ENCODE results near the gene PLD3.
"Not testable (repeated sequence)": the region's sequence is repeated elsewhere in the genome, so short reads cannot be mapped to it uniquely, and the experiment has no call there.

Gene PLD3

DNA sequence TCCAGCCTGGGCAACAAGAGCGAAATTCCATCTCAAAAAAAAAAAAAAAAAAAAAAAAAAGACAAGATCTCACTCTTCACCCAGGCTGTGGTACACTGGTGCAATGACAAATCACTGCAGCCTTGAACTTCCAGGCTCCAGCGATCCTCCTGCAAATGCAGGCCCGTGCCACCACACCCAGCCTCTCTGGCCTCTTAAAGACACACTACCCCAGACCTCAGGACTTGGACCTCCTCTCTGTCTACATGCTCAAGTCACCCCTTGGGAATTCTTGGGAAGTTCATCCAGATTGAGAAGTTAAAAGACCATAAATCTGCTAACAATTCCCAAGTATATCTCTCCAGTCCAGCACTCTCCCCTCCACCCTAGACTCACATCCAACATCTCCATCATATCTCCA lies 52.1 kb downstream of the PLD3 start:
- Mint-ChIP-seq H3K27ac (no peak overlapping the region), H3K4me3 (no peak overlapping the region), H3K9me3 (no peaks in the 10 kb centered on the region), H3K4me1 (ENCODE audit: low read depth) (peaks cover 20% of the 10 kb centered on the region), H3K36me3 (ENCODE audit: low read depth) (no peaks in the 10 kb centered on the region), H3K27me3 (peaks cover 4% of the 10 kb centered on the region)

DNA sequence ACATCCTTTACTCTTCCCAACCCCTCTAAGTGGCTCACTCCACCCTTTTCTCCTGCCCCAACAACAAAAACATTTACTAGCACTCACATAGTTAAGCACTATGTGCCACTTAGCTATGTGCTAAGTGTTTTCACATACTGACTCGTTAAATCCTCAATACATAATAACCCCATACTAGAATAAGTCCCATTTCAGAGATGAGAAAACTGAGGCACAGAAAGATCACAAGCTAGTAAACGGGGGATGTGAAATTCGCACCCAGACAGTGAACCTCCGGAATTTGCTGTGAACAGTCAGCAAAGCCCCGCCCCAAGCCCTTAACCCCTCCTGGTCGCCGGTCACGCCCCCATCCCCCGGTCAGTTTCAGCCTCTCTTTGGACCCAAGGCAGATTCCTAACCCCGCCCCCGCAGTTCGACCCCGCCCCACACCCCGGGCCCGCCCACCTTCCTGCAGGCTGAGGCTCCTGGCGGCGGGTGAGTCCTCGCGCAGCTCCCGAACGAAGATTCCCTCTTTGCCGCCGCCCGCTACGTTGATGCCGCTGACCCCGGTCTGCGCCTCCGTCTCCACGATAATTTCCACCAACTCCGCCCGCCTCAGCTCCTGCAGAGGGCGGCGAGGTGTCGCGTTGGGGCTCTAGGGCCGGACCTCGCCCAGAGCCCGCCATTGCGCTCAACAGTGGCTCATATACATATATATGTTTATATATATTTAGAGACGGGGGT lies 54.9 kb downstream of the PLD3 start:
- Mint-ChIP-seq H3K9me3 (no peaks in the 10 kb centered on the region), H3K27ac (no peak overlapping the region), H3K36me3 (ENCODE audit: low read depth) (no peaks in the 10 kb centered on the region), H3K4me1 (ENCODE audit: low read depth) (peaks cover 17% of the 10 kb centered on the region), H3K4me3 (peak overlapping the region; percentile 83), H3K27me3 (peaks cover 4% of the 10 kb centered on the region)

DNA sequence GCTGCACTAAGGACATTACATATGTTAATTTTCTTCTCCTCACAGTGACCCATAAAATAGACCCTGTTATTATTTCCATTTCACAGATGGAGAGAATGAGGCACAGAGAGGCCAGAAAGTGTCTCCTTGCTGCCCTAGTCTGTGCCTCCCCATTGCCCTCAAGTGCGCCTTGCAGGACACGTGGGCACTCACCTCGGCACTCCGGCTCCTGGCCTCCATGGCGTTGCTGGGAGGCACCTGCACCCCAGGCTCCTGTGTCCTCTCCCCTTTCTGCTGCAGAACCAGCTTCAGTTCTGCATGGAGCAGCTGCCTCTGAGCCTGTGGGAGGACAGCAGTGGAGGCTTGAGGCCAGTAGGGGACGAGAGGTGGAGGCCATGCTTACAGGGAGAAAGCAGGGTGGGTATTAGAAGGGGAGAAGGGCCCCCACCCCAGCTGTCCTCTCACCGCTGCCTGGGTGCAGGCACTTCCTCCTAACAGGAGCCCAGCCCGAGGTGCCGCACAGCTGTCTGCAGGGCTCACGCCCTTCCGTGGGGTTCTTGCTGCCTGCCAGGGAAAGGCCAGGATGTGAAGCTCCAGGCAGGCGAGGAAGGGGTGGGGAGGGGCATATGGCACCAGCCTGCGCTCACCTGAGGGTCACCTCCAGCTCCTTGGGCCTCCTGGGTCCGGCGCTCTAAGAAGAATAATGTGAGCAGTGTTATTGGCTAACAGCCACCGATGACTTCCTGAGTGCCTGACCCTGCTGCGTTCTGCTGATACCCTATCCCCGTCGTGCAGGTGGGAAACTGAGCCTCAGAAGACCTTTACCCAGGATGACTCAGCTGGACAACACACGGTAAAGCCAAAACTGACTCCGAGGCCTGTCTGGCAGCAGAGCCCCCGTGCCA lies 59.5 kb downstream of the PLD3 start:
- Mint-ChIP-seq H3K4me3 (no peak overlapping the region), H3K27ac (no peak overlapping the region), H3K27me3 (no peaks in the 10 kb centered on the region), H3K9me3 (no peaks in the 10 kb centered on the region), H3K36me3 (ENCODE audit: low read depth) (no peaks in the 10 kb centered on the region), H3K4me1 (ENCODE audit: low read depth) (peaks cover 9% of the 10 kb centered on the region)

DNA sequence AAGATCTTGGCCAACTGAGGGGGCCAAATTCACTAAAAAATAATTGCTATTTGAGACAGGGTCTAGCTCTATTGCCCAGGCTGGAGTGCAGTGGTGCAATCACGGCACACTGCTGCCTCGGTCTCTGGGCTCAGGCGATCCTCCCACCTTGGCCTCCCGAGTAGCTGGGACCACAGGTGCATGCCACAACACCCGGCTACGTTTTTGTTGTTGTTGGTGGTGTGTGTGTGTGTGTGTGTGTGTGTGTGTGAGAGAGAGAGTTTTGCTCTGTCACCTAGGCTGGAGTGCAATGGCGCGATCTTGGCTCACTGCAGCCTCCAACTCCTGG lies 60.1 kb downstream of the PLD3 start:
- H3K4me3 Mint-ChIP-seq; H3K4me1 Mint-ChIP-seq (ENCODE audit: low read depth); H3K9me3 Mint-ChIP-seq; H3K27ac Mint-ChIP-seq; H3K36me3 Mint-ChIP-seq (ENCODE audit: low read depth); H3K27me3 Mint-ChIP-seq: not testable (repeated sequence)

DNA sequence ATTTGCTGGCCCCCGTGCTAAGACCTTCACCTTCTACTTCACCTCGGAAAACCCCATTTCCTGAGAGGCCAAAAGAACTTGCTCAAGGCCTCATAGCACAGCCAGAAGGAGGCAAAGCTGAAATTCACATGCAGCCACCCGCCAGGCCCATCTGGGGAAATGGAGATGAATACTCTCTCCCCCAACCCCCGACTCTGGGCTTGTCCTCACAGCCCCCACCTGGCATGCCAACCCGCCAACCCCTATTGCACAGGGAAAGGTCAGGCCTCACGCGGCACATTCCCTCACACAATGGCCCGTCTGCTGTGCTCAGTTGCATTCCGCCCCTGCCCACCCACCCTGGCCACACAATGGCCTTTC lies 61.5 kb downstream of the PLD3 start:
- H3K27ac Mint-ChIP-seq: no peak overlapping the region
- H3K9me3 Mint-ChIP-seq: no peaks in the 10 kb centered on the region
- H3K4me3 Mint-ChIP-seq: no peak overlapping the region
- H3K27me3 Mint-ChIP-seq: no peaks in the 10 kb centered on the region
- H3K4me1 Mint-ChIP-seq (ENCODE audit: low read depth): peaks cover 5% of the 10 kb centered on the region
- no peaks in the 10 kb centered on the region for H3K36me3 Mint-ChIP-seq (ENCODE audit: low read depth)

DNA sequence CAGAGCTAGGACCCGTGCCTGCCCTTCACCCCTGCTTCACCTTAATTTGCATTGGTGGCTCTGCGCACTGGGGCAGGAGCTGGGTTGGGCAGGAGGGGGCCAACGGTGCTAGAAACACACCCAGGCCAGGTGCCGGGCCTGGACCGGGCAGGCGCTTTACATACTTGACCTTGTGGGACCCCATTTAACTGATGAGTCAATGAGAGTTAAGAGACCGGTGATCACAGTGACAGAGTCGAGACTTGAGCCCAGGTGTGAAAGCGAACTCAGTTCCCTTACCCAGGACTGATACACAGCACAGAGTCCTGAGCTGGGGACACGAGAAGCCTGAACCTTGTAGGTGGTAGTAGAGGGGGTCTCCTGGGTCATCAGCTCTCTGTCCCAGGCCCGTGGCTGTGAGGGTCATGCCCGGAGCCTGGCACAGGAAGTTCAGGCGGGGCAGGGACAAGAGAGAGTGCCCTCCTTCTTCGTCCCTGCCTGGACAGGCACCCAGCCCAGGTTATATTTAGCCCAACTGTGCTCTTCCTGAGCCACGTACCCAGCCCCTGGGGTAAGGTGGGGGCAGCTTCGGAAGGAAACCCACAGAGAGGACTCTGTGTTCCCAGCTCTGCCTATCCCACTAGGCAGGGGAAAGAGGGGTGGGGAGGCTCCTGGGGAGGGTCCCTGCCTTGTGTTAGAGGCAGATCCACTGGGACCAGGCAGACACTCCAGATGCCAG lies 62.8 kb downstream of the PLD3 start:
- Mint-ChIP-seq H3K27ac (no peak overlapping the region), H3K27me3 (no peaks in the 10 kb centered on the region), H3K9me3 (no peaks in the 10 kb centered on the region), H3K4me3 (no peak overlapping the region), H3K4me1 (ENCODE audit: low read depth) (peaks cover 5% of the 10 kb centered on the region), H3K36me3 (ENCODE audit: low read depth) (no peaks in the 10 kb centered on the region)

DNA sequence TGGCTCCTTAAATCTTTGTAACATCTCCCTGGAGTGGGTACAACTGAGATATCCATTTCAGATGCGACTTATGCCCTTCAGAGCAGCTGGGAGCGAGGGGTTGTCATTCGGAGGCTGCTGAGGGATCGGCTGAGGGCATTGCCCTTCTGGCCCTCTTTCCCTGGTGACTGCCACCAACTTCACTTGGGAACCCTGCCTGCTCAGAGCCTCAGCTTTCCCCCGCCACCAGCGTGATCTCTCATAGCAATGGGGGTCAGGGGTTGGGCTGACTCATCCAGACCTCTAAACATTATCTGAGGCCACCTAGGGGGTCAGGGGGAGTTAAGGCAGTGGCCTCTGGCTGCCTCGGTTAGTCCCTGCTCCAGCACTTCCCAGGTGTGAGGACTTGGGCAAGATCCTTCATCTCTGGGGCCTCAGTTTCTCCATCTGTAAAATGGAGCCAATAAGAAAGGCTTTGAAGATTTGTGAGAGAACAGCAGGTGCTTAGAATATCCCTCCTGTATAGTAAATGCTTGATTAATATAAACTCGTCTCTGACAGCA lies 63.5 kb downstream of the PLD3 start:
- Mint-ChIP-seq H3K4me1 (ENCODE audit: low read depth) (peaks cover 9% of the 10 kb centered on the region), H3K27me3 (no peaks in the 10 kb centered on the region), H3K36me3 (ENCODE audit: low read depth) (no peaks in the 10 kb centered on the region), H3K4me3 (no peak overlapping the region), H3K9me3 (no peaks in the 10 kb centered on the region), H3K27ac (no peak overlapping the region)

DNA sequence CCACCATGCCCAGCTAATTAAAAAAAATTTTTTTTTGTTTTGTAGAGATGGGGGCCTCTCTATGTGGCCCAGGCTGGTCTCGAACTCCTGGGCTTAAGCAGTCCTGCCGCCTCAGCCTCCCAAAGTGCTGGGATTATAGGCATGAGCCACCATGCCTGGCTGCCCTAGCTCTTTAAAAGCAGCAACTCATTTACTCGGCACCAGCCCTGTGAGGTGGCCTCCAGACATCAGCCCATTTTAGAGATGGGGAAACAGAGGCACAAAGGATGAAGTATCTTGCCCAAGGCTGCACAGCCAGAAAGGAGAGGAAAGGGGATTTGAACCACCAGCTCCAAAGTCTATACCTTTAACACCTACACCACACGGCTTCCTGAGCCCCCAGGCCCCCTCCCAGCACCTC lies 64.4 kb downstream of the PLD3 start:
- H3K9me3 Mint-ChIP-seq: no peaks in the 10 kb centered on the region
- H3K27me3 Mint-ChIP-seq: no peaks in the 10 kb centered on the region
- no peak overlapping the region for H3K4me3 Mint-ChIP-seq
- peaks cover 11% of the 10 kb centered on the region for H3K4me1 Mint-ChIP-seq (ENCODE audit: low read depth)
- H3K36me3 Mint-ChIP-seq (ENCODE audit: low read depth): no peaks in the 10 kb centered on the region
- H3K27ac Mint-ChIP-seq: no peak overlapping the region

DNA sequence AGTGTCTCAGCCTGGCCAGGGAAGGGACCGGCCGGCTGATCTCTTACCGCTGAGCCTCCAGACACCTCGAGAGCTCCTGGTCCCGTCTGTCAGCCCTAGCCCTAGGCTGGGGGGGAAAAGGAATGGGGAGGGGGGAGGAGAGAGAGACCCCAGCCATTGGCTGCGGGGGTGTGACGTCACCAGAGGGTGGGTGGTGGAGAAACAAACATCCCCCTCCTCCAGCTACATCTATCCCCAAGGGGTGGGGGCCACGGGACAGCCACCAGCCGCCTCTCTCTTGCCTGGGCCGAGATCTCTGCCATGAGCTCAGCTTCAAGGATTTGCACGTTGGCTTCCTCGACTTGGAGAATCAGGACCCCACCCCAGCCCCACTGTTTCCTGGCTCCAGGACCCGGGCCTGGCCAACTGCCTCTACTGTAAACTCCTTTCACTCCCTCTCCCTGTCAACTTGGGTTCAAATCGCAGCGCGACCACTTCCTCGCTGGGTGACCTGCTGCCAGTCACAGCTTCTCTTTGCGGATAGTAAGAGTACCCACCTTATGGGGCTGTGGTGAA lies 64.9 kb downstream of the PLD3 start, which contains the start of gene PRX:
TSS of gene PRX (minus strand) at position 88 of the 555 bp plus-strand sequence. CDS start 5,446 bp downstream, outside the sequence.
- H3K4me3 Mint-ChIP-seq: no peak within 1 kb of the TSS
- H3K27ac Mint-ChIP-seq: no peak within 1 kb of the TSS
- H3K4me1 Mint-ChIP-seq (ENCODE audit: low read depth): peaks cover 11% of the 10 kb centered on the region
- H3K27me3 Mint-ChIP-seq: no peaks in the 10 kb centered on the region
- no peaks in the 10 kb centered on the region for H3K9me3 Mint-ChIP-seq
- no peaks in the 10 kb centered on the region for H3K36me3 Mint-ChIP-seq (ENCODE audit: low read depth)

DNA sequence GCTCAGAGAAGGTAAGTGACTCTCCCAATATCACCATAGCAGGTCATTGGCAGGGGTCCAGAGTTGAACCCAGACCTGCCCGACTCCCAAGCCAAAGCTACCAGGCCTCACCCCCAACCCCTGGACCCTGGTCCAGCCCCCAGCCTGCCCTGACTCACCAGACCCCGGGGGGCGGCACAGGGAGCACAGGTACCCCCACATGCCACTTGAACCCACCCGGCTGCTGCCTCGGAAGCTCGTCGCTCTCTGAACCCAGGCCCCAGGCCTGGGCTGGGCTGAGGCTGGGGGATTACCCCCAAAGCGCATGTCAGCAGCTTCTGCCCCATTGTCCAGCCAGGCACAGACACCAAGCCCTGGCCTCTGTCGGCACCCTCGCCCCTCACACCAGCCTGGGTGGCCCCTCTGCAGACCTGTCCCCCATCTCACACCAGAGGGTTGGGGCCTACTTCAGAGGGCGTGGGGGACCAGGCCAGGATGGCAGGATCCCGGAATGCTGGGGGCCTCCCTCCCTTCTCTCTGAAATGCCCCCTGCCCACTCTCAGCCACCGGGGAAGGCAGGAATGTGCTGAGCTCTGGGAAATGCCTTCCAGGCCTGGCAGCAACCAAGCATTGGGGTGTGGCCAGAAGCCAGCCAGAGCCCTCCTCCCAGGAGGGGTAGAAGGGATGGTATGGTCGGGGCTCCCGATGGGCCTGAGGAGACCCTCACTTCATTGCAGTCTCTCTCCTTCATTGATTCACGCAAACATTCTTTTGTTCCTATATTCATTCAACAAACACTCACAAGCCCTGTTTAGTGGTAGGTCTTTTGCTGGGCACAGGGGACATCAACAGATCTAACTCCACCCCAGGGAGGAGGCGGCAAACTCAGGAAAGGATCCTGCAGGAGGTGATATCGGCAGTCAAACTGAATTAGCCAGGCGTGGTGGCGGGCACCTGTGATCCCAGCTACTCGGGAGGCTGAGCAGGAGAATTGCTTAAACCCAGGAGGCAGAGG lies 66.3 kb downstream of the PLD3 start:
- Mint-ChIP-seq H3K27me3 (no peaks in the 10 kb centered on the region), H3K4me1 (ENCODE audit: low read depth) (peaks cover 13% of the 10 kb centered on the region), H3K4me3 (no peak overlapping the region), H3K36me3 (ENCODE audit: low read depth) (no peaks in the 10 kb centered on the region), H3K9me3 (no peaks in the 10 kb centered on the region), H3K27ac (no peak overlapping the region)

DNA sequence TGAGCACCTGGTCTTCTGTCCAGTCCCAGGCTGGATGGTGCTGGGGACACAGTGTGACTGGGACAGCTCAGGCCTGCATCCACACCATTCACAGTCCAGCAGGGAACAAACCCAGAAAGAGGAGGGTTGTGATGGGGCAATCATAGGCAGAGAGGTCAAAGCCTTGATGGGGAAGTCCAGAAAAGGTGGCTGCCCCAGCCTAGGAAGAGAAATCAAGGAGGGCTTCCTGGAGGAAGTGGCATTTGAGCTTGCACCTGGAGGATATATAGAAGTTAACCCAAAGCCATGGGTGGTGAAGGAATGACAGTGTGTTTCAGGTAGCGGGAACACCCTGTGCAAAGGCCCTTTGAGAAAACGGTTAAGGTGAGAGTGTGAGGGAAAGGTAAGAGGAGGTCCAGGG lies 67.3 kb downstream of the PLD3 start:
- Mint-ChIP-seq H3K9me3 (no peaks in the 10 kb centered on the region), H3K27me3 (no peaks in the 10 kb centered on the region), H3K36me3 (ENCODE audit: low read depth) (no peaks in the 10 kb centered on the region), H3K4me3 (no peak overlapping the region), H3K27ac (no peak overlapping the region), H3K4me1 (ENCODE audit: low read depth) (peaks cover 14% of the 10 kb centered on the region)

DNA sequence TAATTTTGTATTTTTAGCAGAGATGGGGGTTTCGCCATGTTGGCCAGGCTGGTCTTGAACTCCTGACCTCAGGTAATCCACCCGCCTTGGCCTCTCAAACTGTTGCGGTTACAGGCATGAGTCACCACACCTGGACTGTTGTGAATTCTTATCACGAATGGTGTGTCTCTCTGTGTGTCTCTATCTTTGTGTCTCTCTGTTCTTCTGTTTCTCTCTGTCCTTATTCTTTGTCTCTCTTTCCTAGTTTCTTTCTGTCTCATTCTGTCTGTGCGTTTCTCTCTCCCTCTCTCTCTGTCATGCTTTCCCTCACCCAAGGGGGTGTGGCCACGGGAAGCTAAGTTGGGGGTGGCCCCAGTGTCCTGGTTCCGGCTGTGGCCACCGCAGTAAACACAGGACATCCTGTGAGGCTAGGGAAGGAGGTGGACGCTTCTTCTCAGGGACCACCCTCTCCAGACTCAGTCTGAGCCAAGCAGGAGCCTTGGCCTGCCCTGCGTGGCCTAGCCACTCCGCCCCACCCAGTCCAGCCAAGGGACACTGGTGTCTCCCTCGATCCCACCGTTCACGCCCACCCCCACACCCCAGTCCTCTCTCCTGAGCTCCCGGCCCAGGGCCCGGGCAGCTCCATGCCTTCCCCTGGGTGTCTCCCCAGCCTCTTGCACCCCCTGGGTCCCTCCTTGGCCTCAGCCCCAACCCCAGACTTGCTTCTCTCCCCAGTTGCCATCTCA lies 68.6 kb downstream of the PLD3 start:
- Mint-ChIP-seq H3K4me3 (no peak overlapping the region), H3K36me3 (ENCODE audit: low read depth) (peaks cover under 1% of the 10 kb centered on the region), H3K9me3 (no peaks in the 10 kb centered on the region), H3K4me1 (ENCODE audit: low read depth) (peaks cover 22% of the 10 kb centered on the region), H3K27ac (peak overlapping the region; percentile 83), H3K27me3 (no peaks in the 10 kb centered on the region)

DNA sequence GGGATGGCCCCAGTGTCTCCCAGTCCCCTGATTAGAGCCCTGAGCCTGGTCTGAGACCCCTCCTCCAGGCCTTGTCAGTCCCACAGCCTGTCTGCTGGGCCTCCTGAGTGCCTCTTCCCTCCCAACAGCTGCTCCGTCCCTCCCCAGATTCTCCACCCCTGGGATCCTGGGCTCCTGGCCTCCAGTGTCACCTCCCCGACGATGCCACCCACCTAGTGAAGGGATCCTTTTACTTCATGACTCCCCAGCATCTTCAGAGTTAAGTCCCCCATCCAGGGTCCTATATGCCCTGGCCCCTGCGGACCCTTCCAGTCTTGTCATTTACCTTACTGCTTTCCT lies 69.1 kb downstream of the PLD3 start:
- H3K36me3 Mint-ChIP-seq (ENCODE audit: low read depth): peaks cover 5% of the 10 kb centered on the region

More for the DNA sequence above, 69.1 kb downstream of the PLD3 start:
- Mint-ChIP-seq H3K9me3 (no peaks in the 10 kb centered on the region), H3K4me1 (ENCODE audit: low read depth) (peaks cover 28% of the 10 kb centered on the region), H3K4me3 (no peak overlapping the region), H3K27ac (no peak overlapping the region), H3K27me3 (no peaks in the 10 kb centered on the region)
